ENCODE results near the gene RPGRIP1L.

DNA sequence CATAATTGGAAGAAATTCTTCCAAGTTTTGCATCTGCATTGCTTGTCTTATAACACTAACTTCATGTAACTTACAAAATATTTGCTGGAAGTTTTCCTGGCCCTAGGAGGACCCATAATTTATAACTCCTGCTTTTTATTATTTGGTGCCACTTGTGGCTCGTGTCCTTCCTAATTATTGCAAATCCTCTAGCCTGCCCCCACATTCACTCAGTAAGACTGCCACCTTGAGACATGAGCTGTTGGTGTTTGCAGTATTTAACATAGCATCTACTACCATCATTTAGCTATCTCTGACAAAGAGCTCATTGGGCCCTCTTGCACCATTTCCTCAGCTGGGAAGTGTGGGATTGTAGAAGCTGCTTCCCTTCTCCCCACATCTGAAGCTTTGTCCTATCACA is 49.8 kb upstream of the RPGRIP1L start:
- TF ChIP-seq YY1 (IDR thresholded peaks at IDR 0.05; ENCODE audit: borderline replicate concordance in 1 of 3, control insufficient read depth in 1 of 3, extremely low read depth in 1 of 3, insufficient read depth in 3 of 3, insufficient read length in 1 of 3, insufficient replicate concordance in 2 of 3, low read depth in 1 of 3, low read length in 2 of 3) (no peak), JUND (IDR thresholded peaks at IDR 0.05; ENCODE audit: borderline replicate concordance, low read depth, low read length) (no peak), JUND (tag; IDR thresholded peaks at IDR 0.05; ENCODE audit: borderline replicate concordance, low read depth, low read length) (no peak), CREB1 (IDR thresholded peaks at IDR 0.05) (no peak), CREB1 (CRISPR knock-in tag; IDR thresholded peaks at IDR 0.05) (no peak), HDAC8 (tag; IDR thresholded peaks at IDR 0.05) (no peak)
- TF ChIP-seq, protein P1, sequence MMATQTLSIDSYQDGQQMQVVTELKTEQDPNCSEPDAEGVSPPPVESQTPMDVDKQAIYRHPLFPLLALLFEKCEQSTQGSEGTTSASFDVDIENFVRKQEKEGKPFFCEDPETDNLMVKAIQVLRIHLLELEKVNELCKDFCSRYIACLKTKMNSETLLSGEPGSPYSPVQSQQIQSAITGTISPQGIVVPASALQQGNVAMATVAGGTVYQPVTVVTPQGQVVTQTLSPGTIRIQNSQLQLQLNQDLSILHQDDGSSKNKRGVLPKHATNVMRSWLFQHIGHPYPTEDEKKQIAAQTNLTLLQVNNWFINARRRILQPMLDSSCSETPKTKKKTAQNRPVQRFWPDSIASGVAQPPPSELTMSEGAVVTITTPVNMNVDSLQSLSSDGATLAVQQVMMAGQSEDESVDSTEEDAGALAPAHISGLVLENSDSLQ (IDR thresholded peaks at IDR 0.05): no peak
